Endothelial cell of umbilical vein (primary cell): Measurements from ENCODE around the gene CLTCL1. TPM values are rescaled to one million over a fixed set of nuclear protein-coding genes. Genes with fewer than 3 reads are reported as not detected.

Experiments
- BruUV-seq: library from RNA; stranded (reverse); fragments of 400-500 nt; replicated peaks from 2 replicates; lab custom pipeline; 2021; lab: Mats Ljungman, UMichigan
- CTCF ChIA-PET: fragments of 300-600, 350-600 bp; sonication (Branson Sonifier 250); formaldehyde crosslinking; loops from one replicate; lab custom pipeline; 2021; ENCODE audit warnings: antibody characterized with exemption, inconsistent platforms; lab: Charles Lee
- POLR2A ChIA-PET: fragments of 300-600, 350-600 bp; sonication (Branson Sonifier 250); formaldehyde crosslinking; loops from one replicate; lab custom pipeline; 2021; ENCODE audit warnings: antibody characterized with exemption, inconsistent platforms; lab: Charles Lee
- DNase-seq: peaks from one replicate; pipeline ENCODE4 v3.0.0-alpha.2; 2011; ENCODE audit warnings: low read depth, low spot score
- FAIRE-seq: peaks from 2 replicates; lab custom pipeline; 2011; peaks lifted over from hg19 to GRCh38; lab: Jason Lieb, UNC
- H2AFZ ChIP-seq: 2 replicates; pipeline ENCODE4 v1.6.0; 2012; ENCODE audit warnings: low read depth, low read length, control low read depth, inconsistent platforms
- H3K27ac ChIP-seq: 2 replicates; pipeline ENCODE4 v1.5.1; 2011; ENCODE audit warnings: low read depth, mild to moderate bottlenecking, control low read depth, low read length, moderate library complexity; ENCODE audit not compliant: insufficient read depth
- H3K27me3 ChIP-seq, 2 experiments: 2 replicates each; pipeline versions ENCODE4 v1.6.0 to v1.6.1; 2011; ENCODE audit warnings: low read length in 2 of 2, mixed read lengths in 1 of 2; ENCODE audit not compliant: control insufficient read depth in 2 of 2, insufficient read depth in 2 of 2
- H3K36me3 ChIP-seq, 2 experiments: 2 replicates in 1 of 2; 3 replicates in 1 of 2; pipeline ENCODE4 v1.5.1; 2011; ENCODE audit warnings: low read length in 2 of 2, mild to moderate bottlenecking in 1 of 2, moderate library complexity in 1 of 2; ENCODE audit not compliant: control insufficient read depth in 2 of 2, insufficient read depth in 2 of 2; ENCODE audit errors: extremely low read depth in 1 of 2
- H3K4me1 ChIP-seq: 3 replicates; pipeline ENCODE4 v1.5.1; 2011; ENCODE audit warnings: mild to moderate bottlenecking, low read length; ENCODE audit not compliant: control insufficient read depth, insufficient read depth; ENCODE audit errors: extremely low read depth
- H3K4me2 ChIP-seq: 2 replicates; pipeline ENCODE4 v1.6.1; 2011; ENCODE audit warnings: low read length, control low read depth, mixed read lengths; ENCODE audit not compliant: insufficient read depth
- H3K4me3 ChIP-seq, 3 experiments: fragments of 200-600 bp in 1 of 3; sonication (generic), shearing (Covaris generic) in 1 of 3; replicated peaks in 1 of 3; 2 replicates each; pipeline ENCODE4 v1.5.1; 2011 to 2016; ENCODE audit warnings: control low read depth in 3 of 3, low read length in 3 of 3, mild to moderate bottlenecking in 2 of 3, inconsistent platforms in 1 of 3, low read depth in 1 of 3, moderate library complexity in 1 of 3; ENCODE audit not compliant: insufficient read depth in 1 of 3
- H3K79me2 ChIP-seq: 2 replicates; pipeline ENCODE4 v1.6.0; 2012; ENCODE audit warnings: low read length, inconsistent platforms; ENCODE audit not compliant: control insufficient read depth, insufficient read depth
- H3K9ac ChIP-seq: replicated peaks from 2 replicates; pipeline ENCODE3; 2011; ENCODE audit warnings: low read length, control low read depth; ENCODE audit not compliant: insufficient read depth; ENCODE audit errors: extremely low read depth
- H3K9me1 ChIP-seq: replicated peaks from 3 replicates; pipeline ENCODE4 v1.6.0; 2011; ENCODE audit warnings: mild to moderate bottlenecking, low read length; ENCODE audit not compliant: control insufficient read depth, insufficient read depth; ENCODE audit errors: extremely low read depth
- H3K9me3 ChIP-seq: replicated peaks from 2 replicates; pipeline ENCODE4 v1.5.1; 2012; ENCODE audit warnings: low read length, inconsistent platforms; ENCODE audit not compliant: control insufficient read depth, insufficient read depth
- H4K20me1 ChIP-seq: replicated peaks from 2 replicates; pipeline ENCODE3; 2011; ENCODE audit warnings: mild to moderate bottlenecking, low read length; ENCODE audit not compliant: control insufficient read depth, insufficient read depth; ENCODE audit errors: extremely low read depth
- EZH2 ChIP-seq: IDR thresholded peaks from 2 replicates; pipeline ENCODE4 v1.6.1; 2012; ENCODE audit warnings: borderline replicate concordance, low read depth, mild to moderate bottlenecking, moderate library complexity, low read length, inconsistent platforms; ENCODE audit not compliant: severe bottlenecking
- FOS ChIP-seq: IDR thresholded peaks from 2 replicates; pipeline ENCODE4 v1.6.1; 2011; ENCODE audit warnings: mild to moderate bottlenecking, low read length, moderate library complexity, borderline replicate concordance; ENCODE audit not compliant: insufficient read depth
- MAX ChIP-seq: IDR thresholded peaks from 2 replicates; pipeline ENCODE4 v1.6.1; 2011; ENCODE audit not compliant: insufficient read depth, insufficient read length
- POLR2A ChIP-seq: IDR thresholded peaks from 2 replicates; pipeline ENCODE4 v1.6.1; 2012; ENCODE audit warnings: low read depth, mild to moderate bottlenecking, control low read depth, low read length
- POLR2AphosphoS5 ChIP-seq: IDR thresholded peaks from 2 replicates; pipeline ENCODE4 v1.6.1; 2012; ENCODE audit warnings: low read depth, mild to moderate bottlenecking, control low read depth, low read length, moderate library complexity; ENCODE audit not compliant: insufficient read depth
- dilution Hi-C: fragments of 300-500 bp; cut with MboI; formaldehyde crosslinking; loops from one replicate; pipeline ENCODE4 v1.15.0; 2019; ENCODE audit warnings: low sequenced_read_pairs; ENCODE audit not compliant: extremely low pct_ligation_motif_present
- intact Hi-C: fragments of 100-400 bp; cut with micrococcal nuclease; formaldehyde crosslinking; loops from one replicate; pipeline ENCODE4 v1.10.0; 2022
- polyA plus RNA-seq, 4 experiments: library from polyadenylated mRNA; depleted of rRNA in 3 of 4; stranded (reverse) in 3 of 4; unstranded in 1 of 4; fragments of >200 nt; gene quantifications; 2 replicates each; pipeline versions ENCODE4 v1.2.1 to v1.2.3, GENCODE V29; 2011 to 2012; ENCODE audit warnings: missing spikeins in 1 of 4
- total RNA-seq: library from RNA; stranded (reverse); gene quantifications from 2 replicates; pipeline ENCODE4 v1.2.3, GENCODE V29; 2021

CLTCL1 gene
- total and polyA plus RNA-seq, 2 donors (not counting 3 experiments of a cell fraction or from before 2014, with no cell fraction given): 5.0 to 6.2 TPM

DNA sequence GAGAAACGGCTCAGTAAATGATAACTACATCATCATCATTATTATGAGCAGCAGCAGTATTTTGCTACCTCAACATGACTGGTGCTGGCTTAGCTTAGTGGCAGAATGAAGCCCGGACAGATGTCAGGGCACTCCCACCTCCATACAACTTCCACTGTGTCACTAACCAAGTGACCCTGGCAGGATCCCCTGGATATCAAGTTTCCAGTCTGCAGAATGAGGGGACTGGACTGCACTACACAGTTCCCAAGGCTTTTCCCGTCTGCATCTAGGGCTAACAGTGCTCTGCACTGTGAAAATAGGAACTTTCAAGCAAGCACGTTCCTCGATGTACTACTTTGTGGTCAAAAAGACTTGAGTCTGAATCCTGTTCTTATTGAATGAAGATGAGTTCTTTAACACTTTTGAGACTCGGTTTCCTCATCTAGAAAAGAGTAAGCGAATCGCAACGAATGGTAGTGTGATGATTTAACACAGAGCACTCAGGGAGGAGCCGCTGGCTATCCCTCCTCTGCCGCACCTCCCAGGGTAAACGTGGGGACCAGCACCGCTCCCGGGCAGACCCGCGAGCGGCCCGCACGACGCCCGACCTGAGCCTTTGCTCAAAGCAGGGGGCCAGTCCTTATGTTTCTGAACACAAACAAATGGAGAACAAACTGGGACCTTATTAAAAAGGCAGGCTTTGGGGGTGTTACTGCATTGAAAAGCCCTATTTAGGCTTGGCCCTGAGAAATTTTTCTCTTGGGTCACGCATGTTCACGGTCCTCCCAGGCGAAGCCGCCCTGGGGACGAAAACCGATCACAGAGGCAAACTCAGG is 910 bp downstream of the CLTCL1 start:
- DNase-seq: no peak
- BruUV-seq: TSS peak; percentile 20
- POLR2A ChIA-PET: no interaction called here
- peaks cover 2 to 5% of the 10 kb centered on the region in 2 experiments for H3K27me3 ChIP-seq
- H3K27ac ChIP-seq: no peak overlapping the region
- H3K9me3 ChIP-seq: no peaks in the 10 kb centered on the region
- peak overlapping the region; percentile 72 for H2AFZ ChIP-seq
- H3K36me3 ChIP-seq: no peaks in the 10 kb centered on the region
- H3K4me3 ChIP-seq: peak overlapping the region; percentile 78 to 89 (median 85)
- H3K79me2 ChIP-seq: no peaks in the 10 kb centered on the region
- peaks cover 11% of the 10 kb centered on the region for H3K4me1 ChIP-seq
- intact Hi-C loops (loop anchor here (10.0 kb wide), 1 partner anchor 344 kb away; no protein-coding TSS in a partner anchor), dilution Hi-C loops (no loop called here)
- H3K9ac ChIP-seq: peak overlapping the region; percentile 65
- H3K9me1 ChIP-seq: no peaks in the 10 kb centered on the region
- FAIRE-seq: no peak
- no peak for TF ChIP-seq POLR2A
- no peak for TF ChIP-seq FOS
- TF ChIP-seq MAX: no peak
- TF ChIP-seq EZH2: no peak
- no peak for TF ChIP-seq POLR2AphosphoS5
- H4K20me1 ChIP-seq: no peaks in the 10 kb centered on the region
- CTCF ChIA-PET: interaction anchor here (2.6 kb wide), 1 partner anchor 111 kb away, joined by 14 read pairs; the partner anchor contains the start of gene SLC25A1
- H3K4me2 ChIP-seq: peak overlapping the region; percentile 98
